ENCODE measurements around the gene TUB. TPM values are rescaled to one million over a fixed set of nuclear protein-coding genes. Genes with fewer than 3 reads are reported as not detected.

The TUB gene
- total RNA-seq, 4 donors from 2014 or later = 16.3 to 25.8 (median 22.7) TPM

DNA sequence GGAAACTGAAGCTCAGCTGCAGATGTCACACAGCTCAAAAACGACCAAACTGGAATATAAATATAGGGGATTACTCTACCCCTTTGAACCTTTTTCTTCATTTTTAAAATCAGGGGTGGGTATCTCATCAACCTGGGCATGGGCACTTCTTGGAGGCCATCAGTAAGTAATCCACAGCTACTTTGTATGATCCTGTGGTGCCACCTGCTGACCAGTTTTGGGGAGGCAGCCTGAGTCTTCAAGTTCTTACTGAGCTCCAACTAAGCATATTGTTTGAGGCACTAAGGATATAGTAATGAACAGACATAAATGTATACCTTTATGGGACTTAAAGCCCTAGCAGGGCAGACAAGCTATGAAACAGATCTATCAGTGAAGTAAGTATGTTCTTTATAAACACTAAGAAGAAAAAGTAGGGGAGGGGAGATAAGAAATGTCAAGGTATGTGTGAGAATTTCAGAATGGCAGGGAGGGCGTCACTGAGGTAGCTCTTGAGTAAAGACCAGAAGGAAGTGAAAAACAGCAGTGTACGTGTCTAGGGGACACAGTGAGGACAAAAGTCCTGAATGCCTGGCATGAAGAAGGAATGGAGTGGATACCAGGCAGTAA, 18.4 kb downstream of the TUB start:
- Histone ChIP-seq H3K9me3 (no peaks in the 10 kb centered on the region), H3K27ac (no peak overlapping the region), H3K4me1 (no peaks in the 10 kb centered on the region), H3K36me3 (peaks cover 15 to 21% of the 10 kb centered on the region in 2 donors), H3K4me3 (replicated peaks in 1 of 3) (no peak overlapping the region), H3K27me3 (no peaks in the 10 kb centered on the region)
- WGBS, 2 donors = 49 to 55% methylated on average over 3 of the region's 3 CpGs
- no peak for TF ChIP-seq POLR2A (IDR thresholded peaks at IDR 0.05)
- TF ChIP-seq, protein P1, sequence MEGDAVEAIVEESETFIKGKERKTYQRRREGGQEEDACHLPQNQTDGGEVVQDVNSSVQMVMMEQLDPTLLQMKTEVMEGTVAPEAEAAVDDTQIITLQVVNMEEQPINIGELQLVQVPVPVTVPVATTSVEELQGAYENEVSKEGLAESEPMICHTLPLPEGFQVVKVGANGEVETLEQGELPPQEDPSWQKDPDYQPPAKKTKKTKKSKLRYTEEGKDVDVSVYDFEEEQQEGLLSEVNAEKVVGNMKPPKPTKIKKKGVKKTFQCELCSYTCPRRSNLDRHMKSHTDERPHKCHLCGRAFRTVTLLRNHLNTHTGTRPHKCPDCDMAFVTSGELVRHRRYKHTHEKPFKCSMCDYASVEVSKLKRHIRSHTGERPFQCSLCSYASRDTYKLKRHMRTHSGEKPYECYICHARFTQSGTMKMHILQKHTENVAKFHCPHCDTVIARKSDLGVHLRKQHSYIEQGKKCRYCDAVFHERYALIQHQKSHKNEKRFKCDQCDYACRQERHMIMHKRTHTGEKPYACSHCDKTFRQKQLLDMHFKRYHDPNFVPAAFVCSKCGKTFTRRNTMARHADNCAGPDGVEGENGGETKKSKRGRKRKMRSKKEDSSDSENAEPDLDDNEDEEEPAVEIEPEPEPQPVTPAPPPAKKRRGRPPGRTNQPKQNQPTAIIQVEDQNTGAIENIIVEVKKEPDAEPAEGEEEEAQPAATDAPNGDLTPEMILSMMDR (IDR thresholded peaks at IDR 0.05) = peak in 5 of 6 experiments; percentile 34 to 77 (median 76)
- peak; percentile 83 to 86 for DNase-seq
- intact Hi-C loops (cut with DNase I) = loop anchor here (10.0 kb wide), 1 partner anchor 205 kb away; no protein-coding TSS in a partner anchor

DNA sequence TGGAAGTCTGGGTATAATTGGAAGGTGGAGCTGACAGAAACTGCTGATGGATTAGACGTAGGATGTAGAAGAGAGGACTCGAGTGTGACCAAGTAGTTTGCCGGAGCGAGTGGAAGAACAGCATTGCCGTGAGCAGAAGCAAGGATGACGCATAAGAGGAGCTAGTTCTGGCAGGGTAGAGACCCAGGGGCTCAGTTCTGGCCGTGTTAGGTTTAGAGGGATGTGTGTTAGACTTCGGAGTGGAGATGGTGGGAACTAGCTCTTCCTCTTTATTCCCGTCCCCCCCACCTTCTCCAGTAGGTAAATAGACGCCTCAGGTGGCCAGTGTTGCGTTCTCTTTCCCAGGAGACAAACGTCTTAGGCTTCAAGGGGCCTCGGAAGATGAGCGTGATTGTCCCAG, 19.1 kb downstream of the TUB start:
- Histone ChIP-seq H3K36me3 (peaks cover 15 to 21% of the 10 kb centered on the region in 2 donors), H3K27me3 (no peaks in the 10 kb centered on the region), H3K4me1 (no peaks in the 10 kb centered on the region), H3K27ac (no peak overlapping the region), H3K9me3 (no peaks in the 10 kb centered on the region), H3K4me3 (replicated peaks in 1 of 3) (no peak overlapping the region)
- no peak for DNase-seq
- TF ChIP-seq, protein P1 (IDR thresholded peaks at IDR 0.05) = no peak
- no peak for TF ChIP-seq POLR2A (IDR thresholded peaks at IDR 0.05)
- intact Hi-C loops (cut with DNase I) = no loop called here
- WGBS, 2 donors = 89% methylated on average over 14 of the region's 14 CpGs

DNA sequence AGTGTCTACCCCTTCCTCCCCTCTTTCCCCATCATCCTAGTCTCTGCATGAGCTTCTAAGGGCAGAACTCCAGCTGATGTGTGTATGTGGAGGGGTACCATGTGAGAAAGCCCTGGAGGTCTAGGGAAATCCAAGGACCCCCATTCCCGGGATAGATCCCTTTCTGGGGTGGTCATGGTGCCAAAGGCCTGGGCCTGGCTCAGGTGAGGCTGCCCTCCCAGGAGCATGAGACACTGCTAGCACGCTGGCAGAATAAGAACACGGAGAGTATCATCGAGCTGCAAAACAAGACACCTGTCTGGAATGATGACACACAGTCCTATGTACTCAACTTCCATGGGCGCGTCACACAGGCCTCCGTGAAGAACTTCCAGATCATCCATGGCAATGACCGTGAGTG, 19.6 kb downstream of the TUB start:
- intact Hi-C loops (cut with DNase I) = no loop called here
- WGBS, 2 donors = 90 to 93% methylated on average over 8 of the region's 8 CpGs
- no peak overlapping the region for H3K4me3 ChIP-seq (replicated peaks in 1 of 3)
- H3K9me3 ChIP-seq = no peaks in the 10 kb centered on the region
- TF ChIP-seq POLR2A (IDR thresholded peaks at IDR 0.05) = no peak
- TF ChIP-seq, protein P1 (IDR thresholded peaks at IDR 0.05) = no peak
- no peak overlapping the region for H3K27ac ChIP-seq
- no peaks in the 10 kb centered on the region for H3K4me1 ChIP-seq
- H3K27me3 ChIP-seq = no peaks in the 10 kb centered on the region
- peaks cover 15 to 21% of the 10 kb centered on the region in 2 donors for H3K36me3 ChIP-seq
- no peak for DNase-seq

DNA sequence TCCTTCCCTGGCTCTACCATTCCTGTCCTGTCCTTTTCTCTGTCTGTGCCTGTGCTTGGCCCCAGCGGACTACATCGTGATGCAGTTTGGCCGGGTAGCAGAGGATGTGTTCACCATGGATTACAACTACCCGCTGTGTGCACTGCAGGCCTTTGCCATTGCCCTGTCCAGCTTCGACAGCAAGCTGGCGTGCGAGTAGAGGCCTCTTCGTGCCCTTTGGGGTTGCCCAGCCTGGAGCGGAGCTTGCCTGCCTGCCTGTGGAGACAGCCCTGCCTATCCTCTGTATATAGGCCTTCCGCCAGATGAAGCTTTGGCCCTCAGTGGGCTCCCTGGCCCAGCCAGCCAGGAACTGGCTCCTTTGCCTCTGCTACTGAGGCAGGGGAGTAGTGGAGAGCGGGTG, 20.4 kb downstream of the TUB start:
- no peaks in the 10 kb centered on the region for H3K27me3 ChIP-seq
- TF ChIP-seq, protein P1 (IDR thresholded peaks at IDR 0.05) = no peak
- no peak for TF ChIP-seq POLR2A (IDR thresholded peaks at IDR 0.05)
- H3K27ac ChIP-seq = no peak overlapping the region
- intact Hi-C loops (cut with DNase I) = no loop called here
- no peak for DNase-seq
- WGBS, 2 donors = 93 to 96% methylated on average over 11 of the region's 11 CpGs
- no peaks in the 10 kb centered on the region for H3K4me1 ChIP-seq
- H3K9me3 ChIP-seq = no peaks in the 10 kb centered on the region
- H3K36me3 ChIP-seq = peaks cover 15 to 21% of the 10 kb centered on the region in 2 donors
- H3K4me3 ChIP-seq (replicated peaks in 1 of 3) = no peak overlapping the region

DNA sequence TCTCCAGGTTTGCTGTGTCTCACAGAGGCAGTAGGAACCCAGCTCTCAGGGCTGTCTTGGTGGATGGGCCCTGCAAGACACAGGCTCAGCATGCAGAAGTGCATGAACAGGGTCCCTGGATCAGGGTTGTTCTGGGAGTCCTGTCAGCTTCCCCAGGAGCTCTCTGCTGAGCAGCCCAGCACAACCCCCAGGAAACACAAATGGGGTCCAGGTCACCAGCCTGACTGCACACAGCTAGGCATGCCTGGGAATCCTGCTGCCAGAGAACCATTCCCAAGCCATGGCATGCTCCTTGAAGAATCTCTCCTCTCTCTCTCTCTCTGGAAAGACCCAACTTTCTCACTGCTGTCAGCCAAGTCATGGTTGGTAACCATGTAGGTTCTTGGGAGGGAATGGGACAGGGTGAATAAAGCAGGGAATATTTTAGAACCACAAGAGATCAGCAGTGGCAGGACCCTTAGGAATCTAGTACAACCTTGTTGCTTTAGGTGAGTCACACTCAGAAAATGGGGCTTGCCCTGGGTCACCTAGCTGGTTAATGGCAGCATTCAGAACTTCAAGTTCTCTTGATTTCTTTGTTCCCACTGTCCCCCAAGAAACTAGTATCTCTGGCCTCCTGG, 21.4 kb downstream of the TUB start:
- TF ChIP-seq, protein P1 (IDR thresholded peaks at IDR 0.05) = no peak
- TF ChIP-seq POLR2A (IDR thresholded peaks at IDR 0.05) = no peak
- no peak for DNase-seq
- Histone ChIP-seq H3K9me3 (no peaks in the 10 kb centered on the region), H3K27ac (no peak overlapping the region), H3K4me3 (replicated peaks in 1 of 3) (no peak overlapping the region), H3K4me1 (peaks cover 0 to 3% of the 10 kb centered on the region in 2 donors), H3K27me3 (no peaks in the 10 kb centered on the region), H3K36me3 (peaks cover 18 to 21% of the 10 kb centered on the region in 2 donors)
- intact Hi-C loops (cut with DNase I) = no loop called here
